ENCODE measurements around the gene MSL1. TPM values are rescaled to one million over a fixed set of nuclear protein-coding genes. Genes with fewer than 3 reads are reported as not detected.
A peak's percentile ranks its signal among the peaks of the same experiment; 100 is the strongest.

Gene MSL1
- total RNA-seq, 1 donor from 2014 or later: 86.8 TPM

DNA sequence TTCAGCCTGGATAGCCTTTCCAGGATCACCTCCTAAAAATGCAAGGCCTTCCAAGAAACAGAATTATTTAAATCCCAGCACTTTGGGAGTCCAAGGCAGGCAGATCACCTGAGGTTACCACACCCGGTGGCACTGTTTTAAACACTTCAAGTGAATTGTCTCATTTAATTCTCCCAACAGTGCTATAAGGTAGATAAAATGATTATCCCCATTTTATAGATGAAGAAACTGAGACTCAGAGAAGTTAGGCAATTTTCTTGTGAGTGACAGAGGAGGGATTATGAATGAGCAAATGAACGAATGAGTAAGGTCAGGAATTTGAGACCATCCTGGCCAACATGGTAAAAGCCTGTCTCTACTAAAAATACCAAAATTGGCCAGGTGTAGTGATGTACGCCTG lies 42.2 kb upstream of the MSL1 start:
- Mint-ChIP-seq H3K9me3 (ENCODE audit: unreplicated experiment) (no peaks in the 10 kb centered on the region), H3K4me3 (ENCODE audit: unreplicated experiment) (no peak overlapping the region), H3K27ac (ENCODE audit: unreplicated experiment) (no peak overlapping the region), H3K4me1 (ENCODE audit: unreplicated experiment) (peaks cover 20% of the 10 kb centered on the region), H3K27me3 (ENCODE audit: unreplicated experiment) (no peaks in the 10 kb centered on the region), H3K36me3 (ENCODE audit: unreplicated experiment) (peaks cover 14% of the 10 kb centered on the region)
- no peak for DNase-seq (ENCODE audit: extremely low spot score, unreplicated experiment)
- TF ChIP-seq, protein P1, sequence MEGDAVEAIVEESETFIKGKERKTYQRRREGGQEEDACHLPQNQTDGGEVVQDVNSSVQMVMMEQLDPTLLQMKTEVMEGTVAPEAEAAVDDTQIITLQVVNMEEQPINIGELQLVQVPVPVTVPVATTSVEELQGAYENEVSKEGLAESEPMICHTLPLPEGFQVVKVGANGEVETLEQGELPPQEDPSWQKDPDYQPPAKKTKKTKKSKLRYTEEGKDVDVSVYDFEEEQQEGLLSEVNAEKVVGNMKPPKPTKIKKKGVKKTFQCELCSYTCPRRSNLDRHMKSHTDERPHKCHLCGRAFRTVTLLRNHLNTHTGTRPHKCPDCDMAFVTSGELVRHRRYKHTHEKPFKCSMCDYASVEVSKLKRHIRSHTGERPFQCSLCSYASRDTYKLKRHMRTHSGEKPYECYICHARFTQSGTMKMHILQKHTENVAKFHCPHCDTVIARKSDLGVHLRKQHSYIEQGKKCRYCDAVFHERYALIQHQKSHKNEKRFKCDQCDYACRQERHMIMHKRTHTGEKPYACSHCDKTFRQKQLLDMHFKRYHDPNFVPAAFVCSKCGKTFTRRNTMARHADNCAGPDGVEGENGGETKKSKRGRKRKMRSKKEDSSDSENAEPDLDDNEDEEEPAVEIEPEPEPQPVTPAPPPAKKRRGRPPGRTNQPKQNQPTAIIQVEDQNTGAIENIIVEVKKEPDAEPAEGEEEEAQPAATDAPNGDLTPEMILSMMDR (IDR thresholded peaks at IDR 0.05): no peak

DNA sequence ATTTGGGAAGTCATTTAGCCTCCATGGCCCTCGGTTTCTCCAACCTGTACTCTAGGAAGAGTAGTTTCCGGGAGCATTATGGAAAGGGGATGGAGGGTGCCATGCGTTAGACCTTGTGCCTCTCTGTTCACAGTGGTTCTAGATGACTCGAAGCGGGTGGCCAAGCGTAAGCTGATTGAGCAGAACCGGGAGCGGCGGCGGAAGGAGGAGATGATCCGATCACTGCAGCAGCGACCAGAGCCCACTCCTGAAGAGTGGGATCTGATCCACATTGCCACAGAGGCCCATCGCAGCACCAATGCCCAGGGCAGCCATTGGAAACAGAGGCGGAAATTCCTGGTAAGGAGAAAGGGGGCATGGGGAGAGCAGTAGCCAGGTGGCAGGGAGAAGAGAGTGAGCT lies 37.3 kb upstream of the MSL1 start:
- TF ChIP-seq, protein P1 (IDR thresholded peaks at IDR 0.05): no peak
- H3K4me3 Mint-ChIP-seq (ENCODE audit: unreplicated experiment): no peak overlapping the region
- H3K27ac Mint-ChIP-seq (ENCODE audit: unreplicated experiment): no peak overlapping the region
- no peaks in the 10 kb centered on the region for H3K4me1 Mint-ChIP-seq (ENCODE audit: unreplicated experiment)
- no peak for DNase-seq (ENCODE audit: extremely low spot score, unreplicated experiment)
- no peaks in the 10 kb centered on the region for H3K27me3 Mint-ChIP-seq (ENCODE audit: unreplicated experiment)
- peaks cover 31% of the 10 kb centered on the region for H3K36me3 Mint-ChIP-seq (ENCODE audit: unreplicated experiment)
- H3K9me3 Mint-ChIP-seq (ENCODE audit: unreplicated experiment): no peaks in the 10 kb centered on the region

DNA sequence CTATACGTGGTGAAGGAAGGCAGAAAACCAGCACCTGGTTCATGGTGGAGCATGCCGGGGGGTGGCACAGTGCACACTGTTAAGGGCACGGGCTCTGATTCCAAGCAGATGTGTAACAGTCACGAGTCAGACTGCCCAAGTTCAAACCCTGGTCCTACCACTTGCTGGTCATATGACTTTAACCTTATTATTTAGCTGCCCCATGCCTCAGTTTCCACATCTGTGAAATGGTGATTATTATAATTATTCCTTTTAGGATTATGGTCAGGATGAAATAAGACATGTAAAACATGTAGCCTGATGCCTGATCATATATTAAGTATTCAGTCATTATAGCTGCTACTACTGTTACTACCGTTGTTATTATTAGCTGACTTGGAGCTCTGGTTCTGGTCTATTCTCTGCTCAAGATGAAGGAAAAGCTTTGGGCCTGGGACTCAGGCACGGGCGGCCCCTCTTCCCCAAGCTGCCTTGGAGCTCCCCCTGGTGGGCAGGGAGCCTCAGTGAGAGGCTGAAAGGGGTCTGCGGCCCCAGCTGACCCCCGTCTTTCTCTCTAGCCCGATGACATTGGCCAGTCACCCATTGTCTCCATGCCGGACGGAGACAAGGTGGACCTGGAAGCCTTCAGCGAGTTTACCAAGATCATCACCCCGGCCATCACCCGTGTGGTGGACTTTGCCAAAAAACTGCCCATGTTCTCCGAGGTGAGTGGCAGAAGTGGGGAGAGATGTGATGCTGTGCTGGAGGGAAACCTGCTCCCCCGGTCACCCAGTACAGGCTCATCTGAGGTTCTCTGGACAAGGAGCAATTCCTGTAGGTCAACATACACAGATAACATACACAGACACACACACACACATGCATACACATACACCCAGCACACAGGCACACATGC lies 35.4 kb upstream of the MSL1 start:
- TF ChIP-seq, protein P1 (IDR thresholded peaks at IDR 0.05): peak; percentile 91
- H3K27ac Mint-ChIP-seq (ENCODE audit: unreplicated experiment): no peak overlapping the region
- peak; percentile 89 for DNase-seq (ENCODE audit: extremely low spot score, unreplicated experiment)

DNA sequence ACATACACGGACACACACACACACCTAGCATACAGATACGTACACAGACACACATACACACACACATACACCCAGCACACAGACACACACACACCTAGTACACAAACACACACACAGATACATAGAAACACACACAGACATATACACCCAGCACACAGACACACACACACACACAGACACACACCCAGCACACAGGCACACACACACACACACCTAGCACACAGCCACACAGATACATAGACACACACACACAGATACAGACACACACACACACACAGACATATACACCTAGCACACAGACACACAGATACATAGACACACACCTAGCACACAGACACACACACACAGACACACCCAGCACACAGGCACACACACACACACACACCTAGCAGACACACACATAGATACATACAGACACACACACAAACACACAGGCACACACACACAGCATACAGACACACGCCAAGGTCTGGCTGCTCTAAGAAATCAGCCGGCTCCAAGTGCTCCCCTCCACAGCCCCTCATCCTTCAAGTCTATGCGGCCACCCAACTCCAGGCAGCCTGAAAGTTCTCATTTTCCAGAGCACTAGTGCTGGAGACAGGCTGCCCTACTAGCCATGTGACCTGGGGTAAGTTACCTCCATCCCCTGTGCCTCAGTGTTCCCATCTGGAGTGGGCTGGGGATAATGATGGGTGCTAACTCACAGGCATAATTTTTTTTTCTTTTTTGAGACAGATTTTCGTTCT lies 34.5 kb upstream of the MSL1 start:
- no peak for DNase-seq (ENCODE audit: extremely low spot score, unreplicated experiment)
- H3K4me1 Mint-ChIP-seq (ENCODE audit: unreplicated experiment): no peaks in the 10 kb centered on the region
- no peak overlapping the region for H3K4me3 Mint-ChIP-seq (ENCODE audit: unreplicated experiment)
- peaks cover 34% of the 10 kb centered on the region for H3K36me3 Mint-ChIP-seq (ENCODE audit: unreplicated experiment)
- H3K27ac Mint-ChIP-seq (ENCODE audit: unreplicated experiment): no peak overlapping the region
- TF ChIP-seq, protein P1 (IDR thresholded peaks at IDR 0.05): no peak
- no peaks in the 10 kb centered on the region for H3K27me3 Mint-ChIP-seq (ENCODE audit: unreplicated experiment)
- H3K9me3 Mint-ChIP-seq (ENCODE audit: unreplicated experiment): no peaks in the 10 kb centered on the region

More for the DNA sequence above, 35.4 kb upstream of the MSL1 start:
- H3K27me3 Mint-ChIP-seq (ENCODE audit: unreplicated experiment): no peaks in the 10 kb centered on the region
- no peak overlapping the region for H3K4me3 Mint-ChIP-seq (ENCODE audit: unreplicated experiment)
- H3K4me1 Mint-ChIP-seq (ENCODE audit: unreplicated experiment): no peaks in the 10 kb centered on the region
- no peaks in the 10 kb centered on the region for H3K9me3 Mint-ChIP-seq (ENCODE audit: unreplicated experiment)
- peaks cover 34% of the 10 kb centered on the region for H3K36me3 Mint-ChIP-seq (ENCODE audit: unreplicated experiment)

All from osteocyte (in vitro differentiated cells).